ENCODE data around the gene ARHGAP18. TPM values are rescaled to one million over a fixed set of nuclear protein-coding genes. Genes with fewer than 3 reads are reported as not detected.

ARHGAP18 gene
- total RNA-seq, 1 experiment from 2014 or later: 2.4 TPM

DNA sequence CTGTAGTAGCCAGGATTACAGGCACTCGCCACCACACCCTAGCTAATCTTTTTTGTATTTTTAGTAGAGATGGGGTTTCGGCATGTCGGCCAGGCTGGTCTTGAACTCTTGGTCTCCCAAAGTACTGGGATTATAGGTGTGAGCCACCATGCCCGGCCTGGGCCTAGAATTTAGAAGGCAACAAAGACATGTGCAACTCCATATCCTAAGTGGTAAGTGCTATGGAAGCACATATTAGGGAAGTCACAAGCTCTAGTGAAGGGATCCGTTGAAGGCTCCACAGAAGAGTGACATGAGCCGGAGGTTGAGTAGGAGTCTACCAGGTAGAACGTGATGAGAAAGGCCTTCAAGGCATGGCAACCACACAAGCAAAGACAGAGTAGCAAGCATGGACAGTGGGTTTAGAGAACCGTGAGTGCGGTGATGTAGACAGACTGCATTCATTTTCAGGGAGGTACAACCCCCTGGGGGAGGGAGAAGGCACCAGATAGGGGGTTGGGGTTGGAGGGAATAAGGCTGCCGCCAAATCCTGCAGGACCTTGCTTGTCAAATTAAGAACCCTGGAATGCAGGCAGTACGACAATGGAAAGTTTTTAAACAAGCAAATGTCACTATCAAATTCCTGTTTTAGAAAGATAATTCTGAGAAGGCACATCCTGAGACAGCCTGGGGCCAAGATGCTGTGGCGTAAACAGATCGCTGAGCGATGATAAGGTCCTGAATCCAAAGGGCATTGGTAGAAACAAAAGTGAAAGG lies 50.2 kb downstream of the ARHGAP18 start:
- Histone ChIP-seq H2AK5ac (ENCODE audit: insufficient read length, low read length) (no peak overlapping the region), H3T11ph (ENCODE audit: low read length) (no peak overlapping the region), H3K23me2 (ENCODE audit: insufficient read length, low read depth, low read length, poor library complexity, severe bottlenecking) (no peaks in the 10 kb centered on the region), H3K23ac (ENCODE audit: insufficient read length, low read depth, low read length) (no peak overlapping the region), H4K91ac (ENCODE audit: insufficient read length, low read depth, low read length) (no peak overlapping the region), H3K9me3 (ENCODE audit: control insufficient read depth, low read depth, low read length) (no peaks in the 10 kb centered on the region), H4K8ac (replicated peaks; ENCODE audit: insufficient read length, low read depth, low read length) (no peak overlapping the region), H2BK12ac (ENCODE audit: insufficient read length, low read depth, low read length) (no peak overlapping the region), H3K79me2 (ENCODE audit: insufficient read depth, low read length) (no peaks in the 10 kb centered on the region), H2BK120ac (ENCODE audit: low read depth, low read length, poor library complexity, severe bottlenecking) (no peak overlapping the region), H2BK15ac (ENCODE audit: low read depth, low read length) (no peak overlapping the region), H2BK5ac (ENCODE audit: insufficient read length, low read length) (no peak overlapping the region), H2BK20ac (ENCODE audit: low read depth, low read length, poor library complexity, severe bottlenecking) (no peak overlapping the region), H4K20me1 (ENCODE audit: control insufficient read depth, insufficient read depth, insufficient read length) (no peaks in the 10 kb centered on the region), H3K79me1 (ENCODE audit: insufficient read depth, low read depth, low read length, poor library complexity, severe bottlenecking) (no peaks in the 10 kb centered on the region), H3K4me1 (ENCODE audit: insufficient read depth, low read length) (no peaks in the 10 kb centered on the region; the same call in 1 of the 2 replicates), H3K9ac (ENCODE audit: extremely low read depth, insufficient read length, low read length) (no peak overlapping the region), H3K27ac (ENCODE audit: insufficient read length, low read depth, low read length) (no peak overlapping the region), H3K18ac (ENCODE audit: insufficient read length, low read depth, low read length) (no peak overlapping the region), H3K56ac (ENCODE audit: insufficient read length, low read depth, low read length) (no peak overlapping the region), H2AFZ (ENCODE audit: low read length) (no peak overlapping the region), H3K27me3 (ENCODE audit: insufficient read depth, low read length) (no peaks in the 10 kb centered on the region), H3K14ac (ENCODE audit: insufficient read depth, low read length) (no peak overlapping the region), H3K4me2 (ENCODE audit: insufficient read depth, insufficient read length, low read length) (no peak overlapping the region), H3K4ac (ENCODE audit: low read depth, low read length) (no peak overlapping the region), H4K5ac (ENCODE audit: insufficient read length, low read depth, low read length) (no peak overlapping the region)
- TF ChIP-seq, protein P1, sequence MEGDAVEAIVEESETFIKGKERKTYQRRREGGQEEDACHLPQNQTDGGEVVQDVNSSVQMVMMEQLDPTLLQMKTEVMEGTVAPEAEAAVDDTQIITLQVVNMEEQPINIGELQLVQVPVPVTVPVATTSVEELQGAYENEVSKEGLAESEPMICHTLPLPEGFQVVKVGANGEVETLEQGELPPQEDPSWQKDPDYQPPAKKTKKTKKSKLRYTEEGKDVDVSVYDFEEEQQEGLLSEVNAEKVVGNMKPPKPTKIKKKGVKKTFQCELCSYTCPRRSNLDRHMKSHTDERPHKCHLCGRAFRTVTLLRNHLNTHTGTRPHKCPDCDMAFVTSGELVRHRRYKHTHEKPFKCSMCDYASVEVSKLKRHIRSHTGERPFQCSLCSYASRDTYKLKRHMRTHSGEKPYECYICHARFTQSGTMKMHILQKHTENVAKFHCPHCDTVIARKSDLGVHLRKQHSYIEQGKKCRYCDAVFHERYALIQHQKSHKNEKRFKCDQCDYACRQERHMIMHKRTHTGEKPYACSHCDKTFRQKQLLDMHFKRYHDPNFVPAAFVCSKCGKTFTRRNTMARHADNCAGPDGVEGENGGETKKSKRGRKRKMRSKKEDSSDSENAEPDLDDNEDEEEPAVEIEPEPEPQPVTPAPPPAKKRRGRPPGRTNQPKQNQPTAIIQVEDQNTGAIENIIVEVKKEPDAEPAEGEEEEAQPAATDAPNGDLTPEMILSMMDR (conservative IDR thresholded peaks at IDR 0.05): no peak
- WGBS (ENCODE audit: extremely low coverage, insufficient read length, low lambda C conversion rate): no CpG with 5 or more reads among the region's 14 CpGs
- Mint-ChIP-seq H3K36me3 (ENCODE audit: insufficient read depth in 1 of 3, low read depth in 3 of 3) (no peaks in the 10 kb centered on the region), H3K9me3 (no peaks in the 10 kb centered on the region), H3K4me1 (peaks cover 4% of the 10 kb centered on the region in 2 experiments), H3K4me3 (no peak overlapping the region), H3K27me3 (ENCODE audit: low read depth) (no peaks in the 10 kb centered on the region), H3K27ac (no peak overlapping the region)
- DNase-seq: no peak
